GM23338 (cell line): ENCODE data around the gene ARMC9. TPM values are rescaled to one million over a fixed set of nuclear protein-coding genes. Genes with fewer than 3 reads are reported as not detected.

Experiments used
- ATAC-seq: fragments of 200-7000 bp; cut with Tn5 transposase; 3 replicates; pipeline ENCODE4 v1.9.1; 2020
- DNase-seq: peaks from one replicate; pipeline ENCODE4 v3.0.0-alpha.2; 2015; ENCODE audit warnings: low spot score
- H2AFZ ChIP-seq: fragments of 200-600 bp; sonication (generic); 2 replicates; pipeline ENCODE4 v1.8.0; 2016; ENCODE audit warnings: antibody characterized with exemption, mild to moderate bottlenecking, moderate library complexity
- H3F3A ChIP-seq: fragments of 200-600 bp; sonication (generic); replicated peaks from 2 replicates; pipeline ENCODE4 v1.8.0; 2017; ENCODE audit warnings: antibody characterized with exemption, mixed run types, low read depth
- H3K27ac ChIP-seq: fragments of 200-600 bp; sonication (generic); 2 replicates; pipeline ENCODE4 v1.6.1; 2016; ENCODE audit warnings: low read depth
- H3K27me3 ChIP-seq: fragments of 200-600 bp; sonication (generic); 2 replicates; pipeline ENCODE4 v1.8.0; 2016; ENCODE audit warnings: mild to moderate bottlenecking, mixed run types, moderate library complexity; ENCODE audit not compliant: insufficient read depth
- H3K36me3 ChIP-seq: fragments of 200-600 bp; sonication (generic); 2 replicates; pipeline ENCODE4 v1.8.0; 2016; ENCODE audit warnings: mild to moderate bottlenecking; ENCODE audit not compliant: insufficient read depth
- H3K4me1 ChIP-seq: fragments of 200-600 bp; sonication (generic); 2 replicates; pipeline ENCODE4 v1.8.0; 2016; ENCODE audit warnings: mild to moderate bottlenecking, moderate library complexity; ENCODE audit not compliant: insufficient read depth
- H3K4me2 ChIP-seq: fragments of 200-600 bp; sonication (generic); 2 replicates; pipeline ENCODE4 v1.7.1; 2017; ENCODE audit warnings: mixed run types
- H3K4me3 ChIP-seq: fragments of 200-600 bp; sonication (generic); 2 replicates; pipeline ENCODE4 v1.6.1; 2016; ENCODE audit warnings: mixed run types
- H3K79me2 ChIP-seq: fragments of 200-600 bp; sonication (generic); replicated peaks from 2 replicates; pipeline ENCODE4 v1.8.0; 2017; ENCODE audit warnings: mild to moderate bottlenecking; ENCODE audit not compliant: insufficient read depth
- H3K9me2 ChIP-seq: fragments of 200-600 bp; sonication (generic); 2 replicates; pipeline ENCODE4 v1.8.0; 2017; ENCODE audit not compliant: insufficient read depth
- H4K20me1 ChIP-seq: fragments of 200-600 bp; sonication (generic); replicated peaks from 2 replicates; pipeline ENCODE4 v1.8.0; 2017; ENCODE audit warnings: mild to moderate bottlenecking; ENCODE audit not compliant: insufficient read depth
- H3K27ac Mint-ChIP-seq: 2 replicates; pipeline ENCODE4 v1.8.0; 2020; ENCODE audit warnings: inconsistent platforms, mild to moderate bottlenecking, moderate library complexity, mixed read lengths
- H3K27me3 Mint-ChIP-seq: 3 replicates; pipeline ENCODE4 v1.8.0; 2022; ENCODE audit warnings: low read depth, mild to moderate bottlenecking, moderate library complexity, mixed read lengths, inconsistent platforms; ENCODE audit not compliant: insufficient read depth, poor library complexity
- H3K36me3 Mint-ChIP-seq: 3 replicates; pipeline ENCODE4 v1.8.0; 2021; ENCODE audit warnings: low read depth, mild to moderate bottlenecking, inconsistent platforms, moderate library complexity, mixed read lengths
- H3K4me1 Mint-ChIP-seq: 3 replicates; pipeline ENCODE4 v1.8.0; 2020; ENCODE audit warnings: mild to moderate bottlenecking, inconsistent platforms, mixed read lengths
- H3K4me3 Mint-ChIP-seq: 3 replicates; pipeline ENCODE4 v1.8.0; 2021; ENCODE audit warnings: moderate library complexity, mild to moderate bottlenecking, inconsistent platforms, mixed read lengths
- H3K9me3 Mint-ChIP-seq: 3 replicates; pipeline ENCODE4 v1.8.0; 2020; ENCODE audit warnings: moderate library complexity, mild to moderate bottlenecking, inconsistent platforms, mixed read lengths
- CREB1 ChIP-seq: fragments of 250-450 bp; sonication (Bioruptor Pico); IDR thresholded peaks from 2 replicates; pipeline ENCODE4 v1.5.0; 2020; ENCODE audit warnings: low read depth, mild to moderate bottlenecking, moderate library complexity
- ETS1 ChIP-seq: IDR thresholded peaks from 2 replicates; pipeline ENCODE4 v1.6.1; 2016; ENCODE audit warnings: antibody characterized with exemption
- EZH2 ChIP-seq: fragments of 200-600 bp; sonication (generic); IDR thresholded peaks from one replicate; pipeline ENCODE4 v1.8.0; 2017; ENCODE audit warnings: antibody characterized with exemption, mild to moderate bottlenecking, low read depth; ENCODE audit not compliant: unreplicated experiment
- EZH2phosphoT487 ChIP-seq: fragments of 200-600 bp; sonication (generic); IDR thresholded peaks from one replicate; pipeline ENCODE4 v1.8.1; 2018; ENCODE audit warnings: antibody characterized with exemption; ENCODE audit not compliant: unreplicated experiment
- JUNB ChIP-seq: IDR thresholded peaks from one replicate; pipeline ENCODE4 v1.6.1; 2016; ENCODE audit warnings: antibody characterized with exemption; ENCODE audit not compliant: unreplicated experiment
- NANOG ChIP-seq: IDR thresholded peaks from 2 replicates; pipeline ENCODE4 v1.6.1; 2016; ENCODE audit warnings: antibody characterized with exemption, borderline replicate concordance
- POLR2AphosphoS5 ChIP-seq: IDR thresholded peaks from 2 replicates; pipeline ENCODE4 v1.6.1; 2016; ENCODE audit warnings: antibody characterized with exemption, low read depth
- REST ChIP-seq: IDR thresholded peaks from one replicate; pipeline ENCODE4 v1.6.1; 2018; ENCODE audit warnings: antibody characterized with exemption; ENCODE audit not compliant: unreplicated experiment
- STAT1 ChIP-seq: IDR thresholded peaks from one replicate; pipeline ENCODE4 v1.6.1; 2016; ENCODE audit warnings: antibody characterized with exemption; ENCODE audit not compliant: unreplicated experiment
- ZNF114 ChIP-seq: fragments of 250-450 bp; sonication (Bioruptor Pico); IDR thresholded peaks from 2 replicates; pipeline ENCODE4 v1.5.0; 2020; ENCODE audit warnings: mild to moderate bottlenecking, moderate library complexity
- ZNF331 ChIP-seq: fragments of 250-450 bp; sonication (Bioruptor Pico); IDR thresholded peaks from 2 replicates; pipeline ENCODE4 v1.5.0; 2020; ENCODE audit warnings: low read depth, mild to moderate bottlenecking, moderate library complexity
- ZNF462 ChIP-seq: fragments of 250-450 bp; sonication (Bioruptor Pico); IDR thresholded peaks from 2 replicates; pipeline ENCODE4 v1.5.0; 2020; ENCODE audit warnings: mild to moderate bottlenecking, moderate library complexity
- polyA plus RNA-seq: library from polyadenylated mRNA; unstranded; fragments of >200 nt; fragmentation: Nextera tagmentation; extraction: Ambion mirVana; gene quantifications from 2 replicates; pipeline ENCODE4 v1.2.1, GENCODE V29; 2016
- total RNA-seq: library from RNA; depleted of rRNA; stranded (reverse); fragments of >200 nt; shearing (Covaris generic); gene quantifications from 2 replicates; pipeline ENCODE4 v1.2.3, GENCODE V29; 2014
- TF ChIP-seq, protein P1 (sequence below), 2 experiments: fragments of 200-600 bp in 1 of 2; sonication (generic) in 1 of 2; conservative IDR thresholded peaks; 2 replicates each; pipeline versions ENCODE4 v1.5.1 to v1.6.1; 2016 to 2017; ENCODE audit warnings: antibody characterized with exemption in 2 of 2, low read depth in 2 of 2, mild to moderate bottlenecking in 2 of 2, moderate library complexity in 1 of 2

The ARMC9 gene
- total and polyA plus RNA-seq, 2 experiments from 2014 or later: 29.2 to 56.0 TPM

DNA sequence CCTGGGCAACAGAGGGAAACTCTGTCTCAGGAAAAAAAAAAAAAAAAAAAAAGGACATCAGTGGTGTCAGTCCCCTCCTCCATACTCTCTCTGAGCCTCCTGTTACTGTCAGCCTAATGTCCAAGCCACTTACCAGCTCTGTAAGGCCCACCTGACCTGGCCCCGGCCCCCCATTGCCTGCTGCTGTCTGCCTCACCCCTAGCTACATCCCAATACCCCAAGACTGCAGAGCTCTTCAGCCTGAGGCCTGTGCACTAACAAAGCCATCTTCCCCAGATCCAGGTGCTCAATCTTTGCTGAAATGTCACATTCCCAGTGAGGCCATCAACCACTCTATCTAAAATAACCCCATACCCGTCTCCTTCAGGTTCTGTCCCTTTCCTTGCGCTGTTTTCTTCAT is 5.7 kb downstream of the ARMC9 start:
- H3K79me2 ChIP-seq: peaks cover 39% of the 10 kb centered on the region; the same call in 1 of the 2 replicates
- H3K4me2 ChIP-seq: no peak overlapping the region
- H3K4me1 ChIP-seq: peaks cover 10% of the 10 kb centered on the region
- H3K36me3 Mint-ChIP-seq: peaks cover 35% of the 10 kb centered on the region
- peaks cover 11% of the 10 kb centered on the region for H3K9me3 Mint-ChIP-seq
- H2AFZ ChIP-seq: no peak overlapping the region
- peaks cover 16% of the 10 kb centered on the region for H3K4me1 Mint-ChIP-seq
- peaks cover 3% of the 10 kb centered on the region for H3K27me3 Mint-ChIP-seq
- no peak overlapping the region for H3K4me3 Mint-ChIP-seq
- DNase-seq (no peak), ATAC-seq (no peak)
- no peak for TF ChIP-seq EZH2phosphoT487
- TF ChIP-seq ETS1: no peak
- no peak for TF ChIP-seq JUNB
- TF ChIP-seq NANOG: no peak
- TF ChIP-seq STAT1: no peak
- no peak for TF ChIP-seq ZNF462
- no peak for TF ChIP-seq POLR2AphosphoS5
- TF ChIP-seq ZNF114: no peak
- TF ChIP-seq EZH2: no peak
- TF ChIP-seq CREB1: no peak
- TF ChIP-seq, protein P1, sequence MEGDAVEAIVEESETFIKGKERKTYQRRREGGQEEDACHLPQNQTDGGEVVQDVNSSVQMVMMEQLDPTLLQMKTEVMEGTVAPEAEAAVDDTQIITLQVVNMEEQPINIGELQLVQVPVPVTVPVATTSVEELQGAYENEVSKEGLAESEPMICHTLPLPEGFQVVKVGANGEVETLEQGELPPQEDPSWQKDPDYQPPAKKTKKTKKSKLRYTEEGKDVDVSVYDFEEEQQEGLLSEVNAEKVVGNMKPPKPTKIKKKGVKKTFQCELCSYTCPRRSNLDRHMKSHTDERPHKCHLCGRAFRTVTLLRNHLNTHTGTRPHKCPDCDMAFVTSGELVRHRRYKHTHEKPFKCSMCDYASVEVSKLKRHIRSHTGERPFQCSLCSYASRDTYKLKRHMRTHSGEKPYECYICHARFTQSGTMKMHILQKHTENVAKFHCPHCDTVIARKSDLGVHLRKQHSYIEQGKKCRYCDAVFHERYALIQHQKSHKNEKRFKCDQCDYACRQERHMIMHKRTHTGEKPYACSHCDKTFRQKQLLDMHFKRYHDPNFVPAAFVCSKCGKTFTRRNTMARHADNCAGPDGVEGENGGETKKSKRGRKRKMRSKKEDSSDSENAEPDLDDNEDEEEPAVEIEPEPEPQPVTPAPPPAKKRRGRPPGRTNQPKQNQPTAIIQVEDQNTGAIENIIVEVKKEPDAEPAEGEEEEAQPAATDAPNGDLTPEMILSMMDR (conservative IDR thresholded peaks at IDR 0.05; ENCODE audit: low read depth in 2 of 2): no peak
- TF ChIP-seq REST: no peak
- TF ChIP-seq ZNF331 (CRISPR knock-in tag): no peak
- H4K20me1 ChIP-seq: no peaks in the 10 kb centered on the region; the same call in 1 of the 2 replicates
- H3K27ac Mint-ChIP-seq: no peak overlapping the region
- H3K27ac ChIP-seq: no peak overlapping the region
- H3K36me3 ChIP-seq: peaks cover 5% of the 10 kb centered on the region
- H3F3A ChIP-seq: peaks cover 2% of the 10 kb centered on the region
- no peak overlapping the region for H3K4me3 ChIP-seq
- no peaks in the 10 kb centered on the region for H3K27me3 ChIP-seq
- no peaks in the 10 kb centered on the region for H3K9me2 ChIP-seq
